Stimulated activated CD8-positive, alpha-beta memory T cell treated with anti-CD3 and anti-CD28 coated beads, Interleukin-12 subunit alpha, Interleukin-12 subunit beta, amount 100 ng/mL, for 1 hour (primary cell): Measurements from ENCODE around the gene PRRT1B.
A peak's percentile ranks its signal among the peaks of the same experiment; 100 is the strongest.
"Not testable (repeated sequence)": the region's sequence is repeated elsewhere in the genome, so short reads cannot be mapped to it uniquely, and the experiment has no call there.

Experiments used
- DNase-seq: peaks from one replicate; pipeline ENCODE4 v3.0.0-alpha.2; 2020; ENCODE audit warnings: low read depth

PRRT1B gene

GRCh38 chr9:131550465-131550864 lies 5.1 kb downstream of the PRRT1B start:
- DNase-seq, result not testable (repeated sequence)

- no peak for DNase-seq
Measured at GRCh38 chr9:131552030-131552429, 6.7 kb downstream of the PRRT1B start.

- DNase-seq, result no peak
Measured at GRCh38 chr9:131554087-131554842, 8.9 kb downstream of the PRRT1B start.

GRCh38 chr9:131554843-131555351 lies 9.6 kb downstream of the PRRT1B start:
- no peak for DNase-seq

- DNase-seq, result no peak
Measured at GRCh38 chr9:131555841-131556673, 10.7 kb downstream of the PRRT1B start.

GRCh38 chr9:131557855-131558548 lies 12.7 kb downstream of the PRRT1B start:
- DNase-seq, result no peak

GRCh38 chr9:131559421-131560000 lies 14.2 kb downstream of the PRRT1B start:
- no peak for DNase-seq

- DNase-seq, result no peak
Measured at GRCh38 chr9:131562032-131562959, 17.0 kb downstream of the PRRT1B start.

GRCh38 chr9:131565369-131565768 lies 20.0 kb downstream of the PRRT1B start:
- no peak for DNase-seq

GRCh38 chr9:131566158-131566557 lies 20.8 kb downstream of the PRRT1B start:
- DNase-seq, result no peak

- no peak for DNase-seq
Measured at GRCh38 chr9:131567910-131568309, 22.6 kb downstream of the PRRT1B start.

GRCh38 chr9:131574730-131575640 lies 29.7 kb downstream of the PRRT1B start:
- no peak for DNase-seq

- no peak for DNase-seq
Measured at GRCh38 chr9:131575946-131576853, 30.9 kb downstream of the PRRT1B start.

- DNase-seq, result no peak
Measured at GRCh38 chr9:131577005-131578000, 32.0 kb downstream of the PRRT1B start.

- DNase-seq, result no peak
Measured at GRCh38 chr9:131578021-131578420, 32.7 kb downstream of the PRRT1B start.

GRCh38 chr9:131578731-131579504 lies 33.6 kb downstream of the PRRT1B start:
- peak; percentile 26 for DNase-seq

- DNase-seq, result no peak
Measured at GRCh38 chr9:131579789-131580211, 34.5 kb downstream of the PRRT1B start.
